Esophagus (tissue), 2 donors: ENCODE data around the gene A2M. TPM values are rescaled to one million over a fixed set of nuclear protein-coding genes. Genes with fewer than 3 reads are reported as not detected.

Source experiments
- H3K27ac ChIP-seq, 2 donors: one replicate each; pipeline ENCODE4 v1.5.1; 2013; ENCODE audit warnings: low read depth in 2 of 2, mild to moderate bottlenecking in 2 of 2, inconsistent platforms in 1 of 2, low read length in 1 of 2, moderate library complexity in 1 of 2
- H3K27me3 ChIP-seq, 2 donors: one replicate each; pipeline ENCODE4 v1.6.1; 2013; ENCODE audit warnings: low read length in 2 of 2, control low read depth in 1 of 2, mild to moderate bottlenecking in 1 of 2; ENCODE audit not compliant: insufficient read depth in 2 of 2, control insufficient read depth in 1 of 2
- H3K36me3 ChIP-seq, 2 donors: one replicate each; pipeline ENCODE4 v1.6.1; 2013; ENCODE audit warnings: low read length in 1 of 2; ENCODE audit not compliant: control insufficient read depth in 2 of 2, insufficient read depth in 2 of 2
- H3K4me1 ChIP-seq, 2 donors: one replicate each; pipeline ENCODE4 v1.6.1; 2013; ENCODE audit warnings: low read length in 1 of 2; ENCODE audit not compliant: control insufficient read depth in 2 of 2, insufficient read depth in 2 of 2
- H3K4me3 ChIP-seq, 2 donors: one replicate each; pipeline ENCODE4 v1.5.1; 2013; ENCODE audit warnings: low read length in 2 of 2, mild to moderate bottlenecking in 2 of 2, low read depth in 1 of 2, moderate library complexity in 1 of 2
- H3K9me3 ChIP-seq, 2 donors: one replicate each; pipeline ENCODE4 v1.6.1; 2013; ENCODE audit warnings: mild to moderate bottlenecking in 2 of 2, low read depth in 1 of 2, low read length in 1 of 2, moderate library complexity in 1 of 2; ENCODE audit not compliant: control insufficient read depth in 2 of 2, insufficient read depth in 1 of 2
- WGBS, 2 donors: extraction: QIAGEN DNeasy Blood & Tissue Kit; methylation state at CpG; one replicate each; pipeline ENCODE4 v1.1.7; 2013; 5-methylcytosine and 5-hydroxymethylcytosine counted together
- polyA plus RNA-seq, 2 donors: library from polyadenylated mRNA; stranded (reverse); fragments of 200-250 nt; gene quantifications; one replicate each; pipeline ENCODE4 v1.2.3, GENCODE V29; 2013
- donor health status: healthy with polysubstance abuse.
- donor health status: Bipolar disorder and iron deficiency.

Gene A2M
- polyA plus RNA-seq, 2 donors = 18.0 to 60.4 TPM

- H3K36me3 ChIP-seq = peaks cover 0 to 5% of the 10 kb centered on the region in 2 donors
Observed at GRCh38 chr12:9077152-9078031, 38.3 kb downstream of the A2M start.

GRCh38 chr12:9076733-9077132 lies 39.0 kb downstream of the A2M start:
- H3K4me1 ChIP-seq = peaks cover 0 to 1% of the 10 kb centered on the region in 2 donors
- H3K36me3 ChIP-seq = peaks cover 0 to 5% of the 10 kb centered on the region in 2 donors
- no peaks in the 10 kb centered on the region for H3K9me3 ChIP-seq
- 74 to 83% methylated on average over 4 of the region's 4 CpGs for WGBS, 2 donors
- H3K4me3 ChIP-seq = no peak overlapping the region
- no peaks in the 10 kb centered on the region for H3K27me3 ChIP-seq
- no peak overlapping the region for H3K27ac ChIP-seq

More at GRCh38 chr12:9077152-9078031, 38.3 kb downstream of the A2M start:
- H3K27ac ChIP-seq = no peak overlapping the region
- H3K27me3 ChIP-seq = no peaks in the 10 kb centered on the region
- H3K9me3 ChIP-seq = no peaks in the 10 kb centered on the region
- 93 to 94% methylated on average over 5 of the region's 5 CpGs for WGBS, 2 donors
- H3K4me3 ChIP-seq = no peak overlapping the region
- peaks cover 0 to 2% of the 10 kb centered on the region in 2 donors for H3K4me1 ChIP-seq

GRCh38 chr12:9075138-9075535 lies 40.6 kb downstream of the A2M start:
- H3K36me3 ChIP-seq = peaks cover 0 to 5% of the 10 kb centered on the region in 2 donors
- H3K4me1 ChIP-seq = no peaks in the 10 kb centered on the region
- H3K4me3 ChIP-seq = no peak overlapping the region
- H3K27me3 ChIP-seq = no peaks in the 10 kb centered on the region
- H3K9me3 ChIP-seq = no peaks in the 10 kb centered on the region
- H3K27ac ChIP-seq = no peak overlapping the region
- WGBS, 2 donors = 76 to 84% methylated on average over 1 of the region's 1 CpG

GRCh38 chr12:9074484-9075137 lies 41.1 kb downstream of the A2M start:
- WGBS, 2 donors = 78 to 80% methylated on average over 10 of the region's 10 CpGs
- peaks cover 0 to 5% of the 10 kb centered on the region in 2 donors for H3K36me3 ChIP-seq
- H3K4me3 ChIP-seq = no peak overlapping the region
- no peak overlapping the region for H3K27ac ChIP-seq
- H3K9me3 ChIP-seq = no peaks in the 10 kb centered on the region
- no peaks in the 10 kb centered on the region for H3K27me3 ChIP-seq
- no peaks in the 10 kb centered on the region for H3K4me1 ChIP-seq

- H3K36me3 ChIP-seq = peaks cover 0 to 5% of the 10 kb centered on the region in 2 donors
- no peaks in the 10 kb centered on the region for H3K4me1 ChIP-seq
- H3K4me3 ChIP-seq = no peak overlapping the region
- no peaks in the 10 kb centered on the region for H3K9me3 ChIP-seq
- H3K27ac ChIP-seq = no peak overlapping the region
- H3K27me3 ChIP-seq = no peaks in the 10 kb centered on the region
Observed at GRCh38 chr12:9073076-9073475, 42.6 kb downstream of the A2M start.

- no peaks in the 10 kb centered on the region for H3K4me1 ChIP-seq
- peaks cover 0 to 3% of the 10 kb centered on the region in 2 donors for H3K36me3 ChIP-seq
- H3K9me3 ChIP-seq = no peaks in the 10 kb centered on the region
- 80 to 86% methylated on average over 2 of the region's 2 CpGs for WGBS, 2 donors
- no peak overlapping the region for H3K4me3 ChIP-seq
- H3K27me3 ChIP-seq = no peaks in the 10 kb centered on the region
- H3K27ac ChIP-seq = no peak overlapping the region
Observed at GRCh38 chr12:9072481-9073038, 43.2 kb downstream of the A2M start.

- Histone ChIP-seq H3K27me3 (no peaks in the 10 kb centered on the region), H3K4me3 (no peak overlapping the region), H3K9me3 (no peaks in the 10 kb centered on the region), H3K4me1 (no peaks in the 10 kb centered on the region), H3K36me3 (peaks cover 0 to 3% of the 10 kb centered on the region in 2 donors), H3K27ac (no peak overlapping the region)
- 92 to 94% methylated on average over 1 of the region's 1 CpG for WGBS, 2 donors
Observed at GRCh38 chr12:9071969-9072368, 43.8 kb downstream of the A2M start.

GRCh38 chr12:9071518-9071917 lies 44.2 kb downstream of the A2M start:
- no peaks in the 10 kb centered on the region for H3K4me1 ChIP-seq
- peaks cover 0 to 3% of the 10 kb centered on the region in 2 donors for H3K36me3 ChIP-seq
- H3K4me3 ChIP-seq = no peak overlapping the region

GRCh38 chr12:9070351-9070750 lies 45.4 kb downstream of the A2M start:
- no peak overlapping the region for H3K4me3 ChIP-seq
- H3K27me3 ChIP-seq = no peaks in the 10 kb centered on the region
- WGBS, 2 donors = 97 to 99% methylated on average over 5 of the region's 5 CpGs
- H3K4me1 ChIP-seq = peaks cover 5 to 9% of the 10 kb centered on the region in 2 donors
- H3K36me3 ChIP-seq = peaks cover 0 to 3% of the 10 kb centered on the region in 2 donors
- no peak overlapping the region for H3K27ac ChIP-seq
- H3K9me3 ChIP-seq = no peaks in the 10 kb centered on the region

More at GRCh38 chr12:9071518-9071917, 44.2 kb downstream of the A2M start:
- H3K27me3 ChIP-seq = no peaks in the 10 kb centered on the region
- H3K9me3 ChIP-seq = no peaks in the 10 kb centered on the region
- H3K27ac ChIP-seq = no peak overlapping the region
